PC-9 (cell line): ENCODE measurements around the gene MED27.

Experiments used
- EZH2 ChIP-seq: fragments of 200-600 bp; sonication (generic); IDR thresholded peaks from 2 replicates; pipeline ENCODE4 v1.8.0; 2017; ENCODE audit warnings: antibody characterized with exemption, low read depth
- TF ChIP-seq, protein P1 (sequence below): fragments of 200-600 bp; sonication (generic); conservative IDR thresholded peaks from 2 replicates; pipeline ENCODE4 v1.6.1; 2017; ENCODE audit warnings: mixed run types, antibody characterized with exemption, mild to moderate bottlenecking, moderate library complexity

DNA sequence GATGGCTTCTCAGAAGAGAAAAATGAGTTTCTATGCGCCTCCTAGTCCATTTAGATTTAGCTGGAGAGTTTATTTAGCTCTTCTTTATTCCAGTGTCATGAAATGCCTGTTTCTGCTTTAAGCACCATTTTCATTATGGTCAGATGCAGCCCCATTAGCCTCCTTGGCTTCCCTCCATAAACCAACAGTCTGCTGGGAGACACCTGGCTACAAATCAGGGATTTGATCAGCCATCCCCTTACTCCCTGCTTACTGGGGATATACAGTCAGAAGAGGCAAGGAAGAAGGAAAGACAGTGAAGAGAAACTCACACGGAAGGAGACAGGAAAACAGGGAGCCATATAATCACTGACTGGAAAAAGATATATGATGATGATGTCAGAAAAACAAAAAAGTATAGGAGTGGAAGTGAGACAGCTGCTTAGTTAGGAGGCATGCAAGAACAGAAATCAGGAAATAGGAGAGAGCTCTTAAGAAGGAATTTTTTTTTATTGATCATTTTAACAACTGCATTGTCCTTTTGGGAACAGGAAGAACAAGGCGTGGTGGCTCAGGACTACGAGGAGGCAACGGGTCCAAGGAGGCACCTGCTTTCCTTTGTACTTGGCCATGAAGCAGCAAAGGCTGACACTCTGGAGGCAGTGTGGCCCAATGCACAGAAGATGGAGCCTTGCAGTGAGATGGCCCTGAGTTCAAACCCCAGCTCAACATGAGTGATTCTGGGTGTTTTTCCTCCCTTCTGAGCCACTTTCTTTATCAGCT is 56.1 kb downstream of the MED27 start:
- TF ChIP-seq, protein P1, sequence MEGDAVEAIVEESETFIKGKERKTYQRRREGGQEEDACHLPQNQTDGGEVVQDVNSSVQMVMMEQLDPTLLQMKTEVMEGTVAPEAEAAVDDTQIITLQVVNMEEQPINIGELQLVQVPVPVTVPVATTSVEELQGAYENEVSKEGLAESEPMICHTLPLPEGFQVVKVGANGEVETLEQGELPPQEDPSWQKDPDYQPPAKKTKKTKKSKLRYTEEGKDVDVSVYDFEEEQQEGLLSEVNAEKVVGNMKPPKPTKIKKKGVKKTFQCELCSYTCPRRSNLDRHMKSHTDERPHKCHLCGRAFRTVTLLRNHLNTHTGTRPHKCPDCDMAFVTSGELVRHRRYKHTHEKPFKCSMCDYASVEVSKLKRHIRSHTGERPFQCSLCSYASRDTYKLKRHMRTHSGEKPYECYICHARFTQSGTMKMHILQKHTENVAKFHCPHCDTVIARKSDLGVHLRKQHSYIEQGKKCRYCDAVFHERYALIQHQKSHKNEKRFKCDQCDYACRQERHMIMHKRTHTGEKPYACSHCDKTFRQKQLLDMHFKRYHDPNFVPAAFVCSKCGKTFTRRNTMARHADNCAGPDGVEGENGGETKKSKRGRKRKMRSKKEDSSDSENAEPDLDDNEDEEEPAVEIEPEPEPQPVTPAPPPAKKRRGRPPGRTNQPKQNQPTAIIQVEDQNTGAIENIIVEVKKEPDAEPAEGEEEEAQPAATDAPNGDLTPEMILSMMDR = no peak
- TF ChIP-seq EZH2 = no peak
